ENCODE data around the gene ATM.
"Not testable (repeated sequence)": the region's sequence is repeated elsewhere in the genome, so short reads cannot be mapped to it uniquely, and the experiment has no call there.

ATM gene

DNA sequence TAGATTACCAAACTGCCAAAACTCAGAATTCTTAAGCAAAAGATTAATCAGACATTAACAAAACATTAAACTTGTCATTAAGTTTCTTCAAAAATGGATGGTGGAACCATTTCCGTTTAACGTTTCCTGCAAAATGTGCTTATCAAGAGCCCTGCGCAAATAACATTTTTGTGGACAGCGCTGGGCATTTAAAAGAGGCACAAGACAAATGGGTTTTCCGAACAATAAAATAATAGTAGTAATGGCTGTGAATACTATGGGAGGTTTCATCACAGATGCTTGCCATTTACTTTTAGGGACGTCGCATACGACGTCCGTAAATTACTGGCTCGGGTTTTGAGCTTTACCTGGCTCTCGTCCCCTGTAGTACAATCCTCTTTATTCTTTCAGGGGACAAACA lies 1.5 kb upstream of the ATM start:
- no peak for FAIRE-seq

DNA sequence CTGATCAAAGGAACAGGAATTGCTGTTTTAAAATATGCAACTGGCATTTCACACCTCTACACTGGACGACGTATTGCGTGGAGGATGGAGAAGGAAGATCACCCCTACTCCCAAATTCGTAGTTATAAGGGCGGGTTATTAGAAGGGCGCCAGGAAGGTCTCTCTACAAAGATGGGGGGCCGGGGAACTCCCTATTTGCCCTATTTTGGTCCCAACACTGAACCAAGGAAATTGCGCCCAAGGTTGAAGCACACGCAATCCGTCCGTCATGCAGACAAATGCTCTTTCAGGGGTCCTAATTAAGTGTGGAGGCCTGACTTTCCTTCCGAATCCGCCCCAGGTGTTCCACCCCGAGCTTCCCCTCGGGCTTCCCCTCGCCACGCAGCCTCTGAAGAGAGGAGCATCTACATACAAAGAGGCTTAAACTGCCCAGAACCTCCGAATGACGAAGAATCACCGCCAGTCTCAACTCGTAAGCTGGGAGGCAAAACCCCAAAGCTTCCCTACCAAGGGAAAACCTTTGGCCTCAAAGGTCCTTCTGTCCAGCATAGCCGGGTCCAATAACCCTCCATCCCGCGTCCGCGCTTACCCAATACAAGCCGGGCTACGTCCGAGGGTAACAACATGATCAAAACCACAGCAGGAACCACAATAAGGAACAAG lies 825 bp upstream of the ATM start:
- no peak for FAIRE-seq

DNA sequence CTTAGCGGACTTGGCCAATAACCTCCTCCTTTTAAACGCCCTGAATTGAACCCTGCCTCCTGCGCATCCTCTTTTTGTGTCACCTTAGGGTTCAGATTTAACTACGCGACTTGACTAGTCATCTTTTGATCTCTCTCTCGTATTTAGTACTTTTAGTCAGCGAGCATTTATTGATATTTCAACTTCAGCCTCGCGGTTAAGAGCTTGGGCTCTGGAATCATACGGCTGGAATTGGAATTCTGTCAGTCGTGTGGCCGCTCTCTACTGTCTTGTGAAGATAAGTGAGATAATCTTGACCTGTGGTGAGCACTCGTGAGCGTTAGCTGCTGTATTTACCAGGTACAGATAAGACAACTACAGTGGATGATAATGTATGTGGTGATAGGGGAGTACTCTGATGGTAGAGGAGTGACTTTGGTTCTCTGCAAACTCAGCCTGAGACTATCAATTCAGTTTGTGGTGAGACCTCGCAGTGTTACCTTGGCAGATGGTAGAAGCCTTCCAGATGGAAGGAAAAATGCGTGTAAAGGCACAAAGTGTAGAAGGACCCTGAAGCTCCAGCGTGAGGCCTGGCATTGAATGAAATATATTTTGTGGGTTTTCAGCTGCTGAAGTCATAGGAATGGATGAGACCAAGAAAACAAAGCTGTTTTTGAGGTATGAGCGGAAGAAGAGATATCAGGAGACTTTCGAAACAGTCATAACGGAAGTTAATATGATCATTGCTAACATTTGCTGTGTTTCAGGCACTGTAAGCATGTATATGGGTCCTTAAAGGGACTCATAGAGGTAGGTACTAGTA lies 682 bp downstream of the ATM start:
- FAIRE-seq, result no peak

DNA sequence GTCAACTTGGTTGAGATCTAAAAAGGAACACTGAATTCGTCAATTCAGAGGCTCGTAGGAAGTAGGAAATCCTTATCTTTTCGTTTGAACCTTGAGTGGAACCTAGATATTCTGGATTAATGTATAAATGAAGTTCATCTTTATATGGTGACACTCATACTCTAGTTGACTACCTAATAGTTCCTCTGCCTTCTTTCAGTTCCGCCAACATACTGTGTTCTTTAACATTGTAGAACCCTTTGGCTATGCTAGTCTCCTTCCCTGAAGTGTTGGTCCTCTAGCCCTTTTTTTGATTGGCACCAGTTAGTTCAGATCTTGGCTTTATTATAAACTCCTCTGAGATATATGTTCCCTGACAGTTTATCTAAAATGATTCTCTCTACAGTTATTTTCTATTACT lies 1.5 kb downstream of the ATM start:
- no peak for FAIRE-seq

DNA sequence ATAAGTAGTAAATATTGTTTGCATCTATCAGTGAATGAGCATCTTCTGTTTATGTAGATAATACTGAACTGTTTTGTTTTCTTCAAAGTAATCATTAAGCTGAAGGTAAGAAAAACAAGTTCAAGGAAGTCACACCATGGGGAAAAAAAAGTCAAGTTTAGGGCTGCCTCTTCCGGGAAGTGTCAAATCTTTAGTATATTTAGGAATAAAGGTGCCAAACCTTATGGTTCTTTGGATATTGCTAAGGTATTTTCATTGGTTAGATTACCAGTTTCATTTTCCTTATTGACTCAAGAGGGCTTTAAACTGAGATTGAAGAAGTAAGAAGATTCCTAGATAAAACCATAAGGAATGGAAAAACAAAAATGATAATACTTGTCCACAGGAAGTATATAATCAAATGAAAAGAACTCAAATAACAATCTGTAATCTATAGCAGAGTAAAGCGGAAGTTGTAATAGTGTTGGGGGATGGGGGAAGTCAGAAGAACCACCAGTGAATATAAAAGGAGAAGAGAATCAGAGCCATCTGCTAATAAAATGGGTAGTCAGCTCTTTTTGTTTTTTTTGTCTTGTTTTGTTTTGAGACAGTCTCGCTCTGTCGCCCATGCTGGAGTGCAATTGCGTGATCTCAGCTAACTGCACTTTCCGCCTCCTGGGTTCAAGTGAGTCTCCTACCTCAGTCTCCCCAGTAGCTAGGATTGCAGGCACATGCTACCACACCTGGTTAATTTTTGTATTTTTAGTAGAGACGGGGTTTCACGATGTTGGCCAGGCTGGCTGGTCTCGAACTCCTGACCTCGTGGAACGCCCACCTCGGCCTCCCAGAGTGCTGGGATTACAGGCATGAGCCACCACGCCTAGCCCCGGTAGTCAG lies 2.3 kb downstream of the ATM start:
- FAIRE-seq, result no peak

DNA sequence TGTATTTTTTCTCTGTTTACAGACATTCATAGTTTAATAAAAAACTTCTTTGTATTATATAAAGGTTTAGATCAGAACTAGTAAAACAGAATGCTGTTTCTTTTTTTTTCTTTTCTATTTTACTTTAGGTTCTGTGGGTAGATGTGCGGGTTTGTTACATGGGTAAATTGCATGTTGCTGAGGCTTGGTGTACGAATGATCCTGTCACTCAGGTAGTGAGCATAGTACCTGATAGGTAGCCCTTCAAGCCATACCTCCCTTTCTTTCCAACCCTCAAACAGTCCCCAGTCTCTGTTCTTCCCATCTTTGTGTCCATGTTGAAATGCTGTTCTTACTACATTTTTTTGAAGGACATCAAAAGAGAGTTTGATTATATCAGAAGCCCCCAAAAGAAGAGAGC lies 3.2 kb downstream of the ATM start:
- FAIRE-seq, result no peak

DNA sequence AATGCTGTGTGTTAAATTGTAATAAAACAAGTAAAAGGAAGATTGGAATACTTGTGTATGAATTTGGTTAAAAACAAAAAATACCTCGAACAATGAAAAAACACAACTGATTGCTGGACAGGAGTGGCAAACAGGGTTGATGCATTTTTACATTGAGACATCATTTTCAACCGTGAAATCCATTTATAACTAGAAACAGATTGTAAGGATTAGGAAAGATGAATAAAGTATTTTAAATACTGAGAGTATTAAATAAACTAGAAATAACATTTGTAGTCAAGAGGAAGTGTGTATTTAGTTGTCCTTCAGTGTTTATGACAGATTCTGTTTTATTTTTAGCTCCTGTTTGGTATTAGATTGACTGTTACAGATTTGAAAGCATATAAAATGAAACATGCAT lies 5.4 kb downstream of the ATM start:
- no peak for FAIRE-seq

DNA sequence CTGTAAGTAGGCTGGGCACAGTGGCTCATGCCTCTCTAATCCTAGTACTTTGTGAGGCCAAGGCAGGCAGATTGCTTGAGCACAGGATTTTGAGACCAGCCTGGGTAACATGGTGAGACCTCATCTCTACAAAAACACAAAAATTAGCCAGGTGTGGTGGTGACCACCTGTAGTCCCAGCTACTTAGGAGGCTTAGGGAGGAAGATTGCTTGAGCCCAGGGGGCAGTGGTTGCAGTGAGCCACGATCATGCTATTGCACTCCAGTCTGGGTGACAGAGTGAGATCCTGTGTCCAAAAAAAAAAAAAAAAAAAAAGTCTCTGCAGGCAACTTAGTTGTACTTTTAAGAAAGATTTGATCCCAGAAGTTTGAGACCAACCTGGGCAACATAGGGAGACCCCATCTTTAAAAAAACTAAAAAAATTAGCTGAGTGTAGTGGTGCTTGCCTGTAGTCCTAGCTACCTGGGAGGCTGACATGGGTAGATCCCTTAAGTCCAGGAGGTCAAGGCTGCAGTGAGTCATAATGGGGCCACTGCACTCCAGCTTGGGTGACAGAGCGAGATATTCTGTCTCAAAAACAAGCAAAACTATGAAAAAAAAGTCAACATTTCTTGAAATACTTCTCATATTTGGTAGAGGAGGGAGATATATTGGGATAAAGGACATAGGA lies 10.5 kb downstream of the ATM start:
- FAIRE-seq, result no peak

DNA sequence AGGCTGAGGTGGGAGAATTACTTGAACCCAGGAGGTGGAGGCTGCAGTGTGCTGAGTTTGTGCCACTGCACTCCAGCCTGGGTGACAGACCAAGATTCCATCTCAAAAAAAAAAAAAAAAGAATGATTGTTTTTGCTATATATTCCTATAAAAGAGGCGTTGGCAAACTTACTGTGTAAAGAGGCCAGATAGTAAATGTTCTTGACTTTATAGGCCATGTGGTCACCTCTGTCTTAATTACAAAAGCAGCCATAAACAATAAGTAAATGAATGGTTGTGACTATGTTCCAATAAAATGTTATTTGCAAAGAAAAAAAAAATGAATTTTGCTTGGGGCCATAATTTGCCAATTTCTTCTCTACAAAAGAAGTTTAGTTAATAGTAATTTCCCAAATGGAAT lies 12.3 kb downstream of the ATM start:
- FAIRE-seq, result no peak

DNA sequence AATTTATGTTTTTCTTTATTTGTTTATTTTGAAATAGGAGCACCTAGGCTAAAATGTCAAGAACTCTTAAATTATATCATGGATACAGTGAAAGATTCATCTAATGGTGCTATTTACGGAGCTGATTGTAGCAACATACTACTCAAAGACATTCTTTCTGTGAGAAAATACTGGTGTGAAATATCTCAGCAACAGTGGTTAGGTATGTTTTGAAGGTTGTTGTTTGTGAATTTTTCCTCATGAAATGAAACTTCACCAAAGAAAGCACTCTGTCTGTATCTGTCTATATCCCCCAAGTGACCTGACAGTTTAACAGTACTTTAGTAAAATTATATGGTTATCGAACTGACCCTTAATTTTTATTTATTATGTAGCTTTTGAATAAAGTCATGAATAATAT lies 12.8 kb downstream of the ATM start:
- FAIRE-seq, result no peak

DNA sequence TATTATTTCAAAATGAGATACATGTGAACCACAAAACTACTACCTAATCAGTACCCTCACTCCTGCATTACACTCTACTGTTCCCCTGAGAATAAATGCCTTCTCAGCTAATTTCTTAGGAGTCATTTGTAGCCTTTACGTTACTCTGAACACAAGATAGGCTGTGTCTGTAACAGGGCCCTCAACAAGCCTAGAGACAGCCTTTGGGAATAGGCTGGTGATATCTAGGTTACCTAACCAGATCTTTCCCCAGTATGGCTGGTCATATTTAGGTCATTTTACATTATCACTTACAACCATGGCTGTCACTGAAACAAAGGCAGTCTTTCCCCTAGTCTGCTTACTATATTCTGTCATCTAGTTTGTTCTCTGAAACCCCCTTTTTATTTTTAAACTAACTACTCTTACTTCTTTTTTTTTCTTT lies 14.2 kb downstream of the ATM start:
- no peak for FAIRE-seq

DNA sequence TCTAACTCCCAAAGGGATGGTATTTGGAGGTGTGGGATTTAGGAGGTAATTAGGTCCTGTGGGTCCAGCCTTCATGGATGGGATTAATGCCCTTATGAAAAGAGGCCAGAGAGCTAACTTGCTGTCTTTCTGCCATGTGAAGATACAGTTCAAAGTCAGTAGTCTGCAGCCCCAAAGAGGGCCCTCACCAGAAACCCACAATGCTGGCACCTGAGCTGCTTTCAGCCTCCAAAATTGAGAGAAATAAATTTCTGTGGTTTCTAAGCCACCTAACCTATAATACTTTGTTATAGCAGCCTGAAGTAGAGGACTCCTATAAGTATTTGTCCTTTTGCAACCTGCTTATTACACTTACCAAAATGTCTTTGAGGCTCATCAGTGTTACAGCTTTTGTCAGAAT lies 16.2 kb downstream of the ATM start:
- no peak for FAIRE-seq

DNA sequence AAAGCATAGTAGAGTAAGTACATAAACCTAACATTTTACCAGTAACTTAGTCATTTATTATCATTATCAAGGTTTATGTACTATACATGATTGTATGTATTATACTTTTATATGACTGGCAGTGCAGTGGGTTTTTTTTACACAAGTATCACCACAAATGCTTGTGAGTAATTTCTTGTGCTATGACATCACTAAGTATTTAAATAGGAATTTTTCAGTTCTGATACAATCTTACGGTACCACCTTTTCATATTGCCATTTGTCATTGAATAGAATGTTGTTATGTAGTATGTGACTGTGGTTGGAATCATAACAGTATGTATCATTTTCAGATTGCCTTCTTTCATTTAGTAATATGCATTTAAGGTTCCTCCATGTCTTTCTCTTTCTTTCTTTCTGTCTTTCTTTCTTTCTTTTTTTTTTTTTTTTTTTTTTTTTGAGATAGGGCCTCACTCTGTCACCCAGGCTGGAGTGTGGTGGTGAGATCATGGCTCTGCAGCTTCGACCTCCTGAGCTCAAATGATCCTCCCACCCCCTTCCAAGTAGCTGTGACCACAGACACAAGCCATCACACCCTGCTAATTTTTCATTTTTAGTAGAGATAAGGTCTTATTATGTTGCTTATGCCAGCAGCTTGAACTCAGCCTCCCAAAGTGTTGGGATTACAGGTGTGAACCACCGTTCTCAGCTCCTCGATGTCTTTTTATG lies 18.6 kb downstream of the ATM start:
- FAIRE-seq, result no peak

DNA sequence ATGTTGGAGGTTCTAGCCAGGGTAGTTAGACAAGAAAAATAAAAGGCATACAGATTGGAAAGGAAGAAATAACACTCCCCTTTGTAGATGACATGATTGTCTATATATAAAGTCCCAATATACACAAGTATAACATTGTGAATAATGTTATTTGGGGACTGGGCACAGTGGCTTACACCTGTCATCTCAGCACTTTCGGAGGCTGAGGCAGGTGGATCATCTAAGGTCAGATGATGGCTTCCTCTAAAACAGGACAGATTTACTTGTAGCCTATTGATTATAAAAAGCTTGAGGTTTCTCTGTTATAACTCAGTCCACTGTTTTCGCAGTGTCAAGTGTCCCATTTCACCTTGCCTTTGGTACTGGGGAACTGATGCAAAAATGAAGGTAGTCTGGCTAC lies 19.6 kb downstream of the ATM start:
- no peak for FAIRE-seq

DNA sequence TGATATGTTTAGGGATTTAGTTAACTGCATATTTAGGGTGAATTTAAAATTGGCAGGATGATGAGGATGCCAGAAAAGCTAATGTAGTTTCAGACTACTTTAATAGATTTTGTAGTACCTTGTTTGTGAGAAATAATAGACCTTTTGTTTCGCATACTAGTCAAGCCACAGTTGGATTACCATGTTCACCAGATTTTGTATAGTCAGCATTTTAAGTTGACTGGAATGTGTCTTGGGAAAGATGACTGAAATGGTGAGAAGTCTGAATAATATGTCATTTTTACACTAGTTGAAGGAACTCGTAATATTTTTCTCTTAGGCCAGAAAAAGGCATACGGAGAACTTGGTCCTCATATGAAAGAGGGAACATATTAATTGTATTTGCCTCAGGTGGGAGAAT lies 23.4 kb downstream of the ATM start:
- FAIRE-seq, result no peak

DNA sequence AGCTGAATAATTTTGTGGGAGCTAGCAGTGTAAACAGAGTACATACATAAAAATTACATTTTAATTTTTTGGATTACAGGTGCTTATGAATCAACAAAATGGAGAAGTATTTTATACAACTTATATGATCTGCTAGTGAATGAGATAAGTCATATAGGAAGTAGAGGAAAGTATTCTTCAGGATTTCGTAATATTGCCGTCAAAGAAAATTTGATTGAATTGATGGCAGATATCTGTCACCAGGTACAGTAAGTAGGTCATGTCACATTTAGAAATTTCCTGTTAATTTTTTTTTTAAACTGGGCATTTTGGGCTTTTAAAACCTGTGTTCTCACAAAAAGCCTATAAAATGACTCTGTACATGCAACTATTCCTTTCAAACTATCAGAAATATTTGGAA lies 24.0 kb downstream of the ATM start:
- FAIRE-seq, result no peak

DNA sequence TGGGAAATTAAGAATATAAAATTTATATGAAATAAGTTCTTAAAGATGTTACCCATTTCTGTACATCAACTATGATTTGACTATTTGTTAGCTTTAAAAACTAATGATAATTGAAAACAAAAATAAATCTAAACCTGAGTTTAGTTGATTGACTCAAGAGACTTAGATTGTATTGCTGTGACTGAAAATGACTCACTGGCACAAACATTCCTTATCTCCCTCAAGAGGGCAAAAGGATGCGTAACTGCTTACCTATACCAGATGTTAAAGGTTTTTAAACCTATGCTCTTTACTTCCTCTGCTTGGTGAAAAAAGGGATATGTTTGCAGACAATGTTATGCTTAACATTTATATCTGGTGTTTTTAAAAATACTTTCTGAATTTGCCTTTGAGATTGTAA lies 30.3 kb downstream of the ATM start:
- FAIRE-seq, result no peak

DNA sequence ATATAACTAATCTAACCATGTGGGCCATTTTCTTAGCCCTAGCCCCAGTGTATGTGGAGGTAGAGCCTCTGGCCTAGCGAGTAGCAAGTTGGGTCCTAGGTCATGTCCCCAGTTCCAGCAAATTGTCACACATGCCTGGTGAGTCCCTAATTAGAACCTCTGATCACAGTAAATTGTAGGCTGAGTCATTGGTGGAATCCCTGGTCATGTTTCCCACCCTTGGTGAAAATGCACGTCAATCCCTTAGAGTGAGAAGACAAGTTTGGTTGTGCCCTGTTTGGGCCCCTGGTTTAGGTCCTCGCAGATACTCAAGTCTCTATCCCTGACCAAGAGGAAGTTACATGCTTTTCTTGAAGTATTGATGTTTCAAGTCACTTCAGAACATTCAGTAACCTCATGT lies 46.7 kb downstream of the ATM start:
- no peak for FAIRE-seq

DNA sequence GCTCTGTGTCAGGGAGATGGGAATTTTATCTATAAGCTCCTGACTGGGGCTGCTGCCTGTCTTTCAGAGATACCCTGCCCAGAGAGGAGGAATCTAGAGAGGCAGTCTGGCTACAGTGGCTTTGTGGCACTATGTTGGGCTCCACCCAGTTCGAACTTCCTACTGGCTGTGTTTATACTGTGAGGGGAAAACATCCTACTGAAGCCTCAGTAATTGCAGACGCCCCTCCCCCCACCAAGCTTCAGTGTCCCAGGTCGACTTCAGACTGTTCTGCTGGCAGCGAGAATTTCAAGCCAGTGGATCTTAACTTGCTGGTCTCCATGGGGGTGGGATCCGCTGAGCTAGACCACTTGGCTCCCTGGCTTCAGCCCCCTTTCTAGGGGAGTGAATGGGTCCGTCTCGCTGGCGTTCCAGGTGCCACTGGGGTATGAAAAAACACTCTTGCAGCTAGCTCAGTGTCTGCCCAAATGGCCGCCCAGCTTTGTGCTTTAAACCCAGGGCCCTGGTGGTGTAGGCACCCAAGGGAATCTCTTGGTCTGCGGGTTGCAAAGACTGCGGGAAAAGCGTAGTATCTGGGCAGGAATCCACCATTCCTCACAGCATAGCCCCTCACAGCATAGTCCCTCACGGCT lies 54.2 kb downstream of the ATM start:
- FAIRE-seq, result not testable (repeated sequence)

DNA sequence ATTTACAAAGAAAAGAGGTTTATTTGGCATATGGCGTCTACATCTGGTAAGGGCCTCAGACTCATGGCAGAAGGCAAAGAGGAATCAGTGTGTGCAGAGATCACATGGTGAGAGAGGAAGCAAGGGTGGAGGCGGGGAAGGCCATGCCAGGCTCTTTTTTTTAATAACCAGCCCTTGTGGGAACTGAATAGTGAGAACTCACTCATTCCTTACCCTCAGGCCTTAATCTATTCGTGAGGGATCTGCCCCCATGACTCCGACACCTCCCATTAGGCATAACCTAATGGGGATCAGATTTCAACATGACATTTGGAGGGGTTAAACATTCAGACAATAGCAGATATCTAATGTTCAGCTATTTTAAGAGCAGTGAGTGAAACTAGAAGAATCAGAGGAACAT lies 55.7 kb downstream of the ATM start:
- FAIRE-seq, result no peak

DNA sequence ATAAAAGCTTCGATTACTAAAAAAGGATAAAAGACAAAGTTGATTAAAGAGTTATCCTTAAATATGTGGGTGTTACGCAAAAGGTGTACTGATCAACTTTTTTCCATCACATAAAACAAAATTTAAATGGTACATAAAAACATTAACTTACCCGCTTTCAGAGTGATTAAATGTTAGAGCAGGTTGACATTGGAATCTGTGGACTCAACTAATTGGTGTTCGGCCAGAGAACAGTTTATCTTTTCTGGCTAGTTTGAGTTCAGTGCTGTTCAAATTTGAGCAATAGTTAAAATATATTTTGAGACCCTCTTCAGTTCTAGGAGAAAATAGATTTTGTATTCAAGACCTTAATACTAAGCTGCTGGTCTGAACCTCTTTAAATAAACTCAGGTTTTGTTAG lies 56.1 kb downstream of the ATM start:
- FAIRE-seq, result no peak

DNA sequence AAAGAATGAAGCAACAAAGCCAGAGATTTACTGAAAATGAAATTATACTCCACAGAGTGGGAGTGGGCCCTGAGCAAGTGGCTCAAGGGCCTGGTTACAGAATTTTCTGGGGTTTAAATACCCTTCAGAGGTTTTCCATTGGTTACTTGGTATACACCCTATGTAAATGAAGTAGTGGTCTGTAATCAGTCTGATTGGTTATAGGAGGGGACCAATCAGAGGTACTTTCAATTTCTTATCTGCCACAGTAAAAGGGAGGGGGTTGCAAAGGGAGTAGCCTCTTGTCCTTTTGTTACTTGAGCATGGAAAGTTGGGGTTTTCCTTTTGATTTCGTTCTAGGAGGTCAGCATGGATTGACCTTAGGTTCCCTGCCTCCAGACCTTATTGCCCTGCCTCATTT lies 63.5 kb downstream of the ATM start:
- FAIRE-seq, result no peak

Data from TTC549 (cell line).